SH-SY5Y (cell line): ENCODE measurements around the gene C19orf67.

Experiments used
- GATA2 ChIP-seq: IDR thresholded peaks from 2 replicates; pipeline ENCODE4 v1.6.1; 2011; ENCODE audit warnings: mild to moderate bottlenecking, low read depth, low read length
- GATA3 ChIP-seq: IDR thresholded peaks from 2 replicates; pipeline ENCODE4 v1.6.1; 2011; ENCODE audit warnings: low read depth, mild to moderate bottlenecking, low read length, moderate library complexity

GRCh38 chr19:14115756-14116155, 30.2 kb upstream of the C19orf67 start:
- TF ChIP-seq GATA3 (no peak), GATA2 (no peak)
